ENCODE data around the gene ADGRB3.

- TF ChIP-seq GATA2 (IDR thresholded peaks at IDR 0.05; ENCODE audit: low read depth, low read length) = no peak
- no peak for TF ChIP-seq GATA3 (IDR thresholded peaks at IDR 0.05; ENCODE audit: low read depth, low read length)
Measured at GRCh38 chr6:69179681-69180080, 544.6 kb downstream of the ADGRB3 start.

All from SH-SY5Y (cell line).